Breast epithelium (tissue), 3 donors: ENCODE data around the gene TBC1D26.
"Not testable (repeated sequence)": the region's sequence is repeated elsewhere in the genome, so short reads cannot be mapped to it uniquely, and the experiment has no call there.

Experiments
- CTCF ChIP-seq, 3 donors: fragments of 450-650 bp; IDR thresholded peaks; one replicate each; pipeline ENCODE4 v1.5.1; 2016 to 2017; ENCODE audit warnings: antibody characterized with exemption in 3 of 3, mild to moderate bottlenecking in 3 of 3, moderate library complexity in 3 of 3
- POLR2A ChIP-seq: fragments of 450-650 bp; IDR thresholded peaks from one replicate; pipeline ENCODE4 v1.6.1; 2016; ENCODE audit warnings: antibody characterized with exemption, mild to moderate bottlenecking, moderate library complexity
- POLR2AphosphoS5 ChIP-seq, 3 donors: sonication (generic); formaldehyde crosslinking; IDR thresholded peaks; one replicate each; pipeline ENCODE4 v1.6.1; 2017; ENCODE audit warnings: antibody characterized with exemption in 3 of 3

DNA sequence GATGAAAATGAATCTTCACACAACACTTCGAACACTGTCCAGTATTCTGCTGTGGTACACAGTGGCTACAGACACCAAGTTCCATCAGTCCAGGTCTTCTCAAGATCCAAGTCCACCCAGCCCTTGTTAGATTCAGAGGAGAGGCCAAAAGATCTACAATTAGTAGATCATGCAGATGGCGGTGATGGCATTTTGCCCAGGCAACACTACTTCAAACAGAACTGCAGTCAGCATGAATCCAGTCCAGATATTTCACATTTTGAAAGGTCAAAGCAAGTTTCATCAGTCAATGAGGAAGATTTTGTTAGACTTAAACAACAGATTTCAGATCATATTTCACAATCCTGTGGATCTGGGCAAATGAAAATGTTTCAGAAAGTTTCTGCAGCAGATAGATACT, 52.3 kb downstream of the TBC1D26 start:
- not testable (repeated sequence) for TF ChIP-seq CTCF (IDR thresholded peaks at IDR 0.05); POLR2A; POLR2AphosphoS5 (IDR thresholded peaks at IDR 0.05)
